Panc1 (cell line): ENCODE measurements around the gene HLA-DRB1. TPM values are rescaled to one million over a fixed set of nuclear protein-coding genes. Genes with fewer than 3 reads are reported as not detected.

Experiments used
- ATAC-seq: fragments of 200-7000 bp; cut with Tn5 transposase; 2 replicates; pipeline ENCODE4 v1.9.1; 2020; ENCODE audit warnings: mild to moderate bottlenecking, moderate library complexity
- BruUV-seq: library from RNA; stranded (reverse); fragments of 400-500 nt; replicated peaks from 2 replicates; lab custom pipeline; 2021; lab: Mats Ljungman, UMichigan
- CTCF ChIA-PET: fragments of 300-600 bp; sonication (Branson Sonifier 250); formaldehyde crosslinking; loops from one replicate; lab custom pipeline; 2022; ENCODE audit warnings: antibody characterized with exemption; lab: Charles Lee
- POLR2A ChIA-PET: fragments of 300-600 bp; sonication (Branson Sonifier 250); formaldehyde crosslinking; loops from one replicate; lab custom pipeline; 2022; ENCODE audit warnings: antibody characterized with exemption; lab: Charles Lee
- DNase-seq: peaks from one replicate; pipeline ENCODE4 v3.0.0-alpha.2; 2010; ENCODE audit warnings: low read depth, low spot score
- H3K27ac ChIP-seq: 2 replicates; pipeline ENCODE4 v1.5.1; 2011; ENCODE audit warnings: mild to moderate bottlenecking, low read length, inconsistent platforms
- H3K27me3 ChIP-seq: fragments of 200-500 bp; sonication (Bioruptor generic); 2 replicates; pipeline ENCODE4 v1.6.0; 2014; ENCODE audit warnings: low read length, inconsistent platforms; ENCODE audit not compliant: control insufficient read depth, insufficient read depth
- H3K36me3 ChIP-seq: fragments of 200-500 bp; sonication (Bioruptor generic); 2 replicates; pipeline ENCODE4 v1.5.1; 2014; ENCODE audit warnings: inconsistent platforms, mild to moderate bottlenecking, low read length, moderate library complexity; ENCODE audit not compliant: control insufficient read depth, insufficient read depth
- H3K4me1 ChIP-seq: 2 replicates; pipeline ENCODE4 v1.5.1; 2011; ENCODE audit warnings: inconsistent platforms, mild to moderate bottlenecking, low read length, moderate library complexity; ENCODE audit not compliant: control insufficient read depth, insufficient read depth
- H3K4me3 ChIP-seq, 2 experiments: 2 replicates each; pipeline ENCODE4 v1.5.1; 2011 to 2012; ENCODE audit warnings: low read depth in 2 of 2, low read length in 2 of 2, mild to moderate bottlenecking in 2 of 2, inconsistent platforms in 1 of 2, moderate library complexity in 1 of 2
- H3K9me3 ChIP-seq: fragments of 200-500 bp; sonication (Bioruptor generic); 2 replicates; pipeline ENCODE4 v1.5.1; 2014; ENCODE audit warnings: low read depth, mild to moderate bottlenecking, inconsistent platforms, low read length, moderate library complexity; ENCODE audit not compliant: control insufficient read depth, insufficient read depth
- CTCF ChIP-seq: fragments of 450-650 bp; IDR thresholded peaks from 2 replicates; pipeline ENCODE4 v1.5.1; 2017; ENCODE audit warnings: mild to moderate bottlenecking
- POLR2AphosphoS5 ChIP-seq: IDR thresholded peaks from 2 replicates; pipeline ENCODE4 v1.6.1; 2012; ENCODE audit warnings: mild to moderate bottlenecking, low read depth, low read length, moderate library complexity
- REST ChIP-seq, 2 experiments: IDR thresholded peaks; 2 replicates each; pipeline ENCODE4 v1.6.1; 2011 to 2012; ENCODE audit warnings: low read depth in 2 of 2, control low read depth in 1 of 2, low read length in 1 of 2, mild to moderate bottlenecking in 1 of 2, moderate library complexity in 1 of 2; ENCODE audit not compliant: insufficient read depth in 1 of 2
- SIN3A ChIP-seq: IDR thresholded peaks from 2 replicates; pipeline ENCODE4 v1.6.1; 2012; ENCODE audit warnings: low read depth, mild to moderate bottlenecking, low read length, moderate library complexity, borderline replicate concordance; ENCODE audit not compliant: insufficient read depth
- TCF7L2 ChIP-seq: IDR thresholded peaks from 2 replicates; pipeline ENCODE4 v1.6.1; 2011; ENCODE audit warnings: mild to moderate bottlenecking, low read depth, low read length, inconsistent platforms
- in situ Hi-C: cut with HindIII; loops from 2 replicates; pipeline ENCODE4 v1.10.0; 2016; ENCODE audit warnings: low sequenced_read_pairs, low pct_unique_long_range_greater_than_20kb
- intact Hi-C: fragments of 100-400 bp; cut with micrococcal nuclease; formaldehyde crosslinking; loops from one replicate; pipeline ENCODE4 v1.10.0; 2022; ENCODE audit not compliant: unreplicated experiment
- total RNA-seq: library from RNA; stranded (reverse); gene quantifications from one replicate; pipeline ENCODE4 v1.2.1, GENCODE V29; 2021; ENCODE audit not compliant: unreplicated experiment

HLA-DRB1 gene
- total RNA-seq, 1 experiment from 2014 or later: 1.1 TPM

GRCh38 chr6:32588156-32588555 is 1.5 kb downstream of the HLA-DRB1 start:
- CTCF ChIA-PET: no interaction called here
- no peak overlapping the region for H3K4me3 ChIP-seq
- no peak for TF ChIP-seq CTCF
- TF ChIP-seq REST (IDR thresholded peaks at IDR 0.05; ENCODE audit: insufficient read depth in 1 of 2, low read depth in 2 of 2, low read length in 1 of 2): no peak
- no peak for TF ChIP-seq POLR2AphosphoS5
- no peak for TF ChIP-seq TCF7L2
- TF ChIP-seq SIN3A: no peak
- ATAC-seq: no peak
- BruUV-seq: no TSS peak
- intact Hi-C loops: no loop called here
- no peak for DNase-seq
- no peaks in the 10 kb centered on the region for H3K36me3 ChIP-seq
- no peak overlapping the region for H3K27ac ChIP-seq
- POLR2A ChIA-PET: no interaction called here
- in situ Hi-C loops: no loop called here
- no peaks in the 10 kb centered on the region; the same call in 1 of the 2 replicates for H3K27me3 ChIP-seq
- no peaks in the 10 kb centered on the region for H3K9me3 ChIP-seq
- H3K4me1 ChIP-seq: no peaks in the 10 kb centered on the region

GRCh38 chr6:32583527-32583898 is 6.1 kb downstream of the HLA-DRB1 start:
- ATAC-seq (peak; percentile 53), DNase-seq (no peak)
- Histone ChIP-seq H3K27ac (no peak overlapping the region), H3K4me1 (no peaks in the 10 kb centered on the region), H3K36me3 (no peaks in the 10 kb centered on the region), H3K27me3 (no peaks in the 10 kb centered on the region; the same call in 1 of the 2 replicates), H3K9me3 (no peaks in the 10 kb centered on the region), H3K4me3 (no peak overlapping the region)
- CTCF ChIA-PET: no interaction called here
- TF ChIP-seq TCF7L2: no peak
- TF ChIP-seq SIN3A: no peak
- no peak for TF ChIP-seq REST (IDR thresholded peaks at IDR 0.05; ENCODE audit: insufficient read depth in 1 of 2, low read depth in 2 of 2, low read length in 1 of 2)
- intact Hi-C loops: no loop called here
- BruUV-seq: no TSS peak
- in situ Hi-C loops: no loop called here
- POLR2A ChIA-PET: no interaction called here
